DMS153 treated with DMSO at 0.1 percent for 48 hours (cell line): ENCODE data around the gene GALM.
"Not testable (repeated sequence)": the region's sequence is repeated elsewhere in the genome, so short reads cannot be mapped to it uniquely, and the experiment has no call there.

Experiments
- DNase-seq: peaks from one replicate; lab custom pipeline; 2025; ENCODE audit not compliant: unreplicated experiment; lab: John Stamatoyannopoulos, UW

GALM gene

GRCh38 chr2:38708900-38709566 lies 43.1 kb downstream of the GALM start:
- no peak for DNase-seq

- no peak for DNase-seq
These were observed 43.8 kb downstream of the GALM start for GRCh38 chr2:38709567-38710194.

GRCh38 chr2:38711558-38711957 lies 45.6 kb downstream of the GALM start:
- DNase-seq = no peak

- DNase-seq = no peak
These were observed 46.5 kb downstream of the GALM start for GRCh38 chr2:38712413-38712812.

- no peak for DNase-seq
These were observed 47.0 kb downstream of the GALM start for GRCh38 chr2:38712871-38713270.

GRCh38 chr2:38713338-38713737 lies 47.4 kb downstream of the GALM start:
- no peak for DNase-seq

- DNase-seq = not testable (repeated sequence)
These were observed 49.0 kb downstream of the GALM start for GRCh38 chr2:38714941-38715340.

GRCh38 chr2:38716185-38716584 lies 50.3 kb downstream of the GALM start:
- no peak for DNase-seq

- DNase-seq = no peak
These were observed 52.7 kb downstream of the GALM start for GRCh38 chr2:38718601-38719000.

- DNase-seq = no peak
These were observed 53.8 kb downstream of the GALM start for GRCh38 chr2:38719706-38720105.

- no peak for DNase-seq
These were observed 54.8 kb downstream of the GALM start for GRCh38 chr2:38720613-38721241.

GRCh38 chr2:38722271-38723061 lies 56.6 kb downstream of the GALM start:
- DNase-seq = no peak

GRCh38 chr2:38723173-38723572 lies 57.3 kb downstream of the GALM start:
- no peak for DNase-seq

GRCh38 chr2:38727661-38728060 lies 61.7 kb downstream of the GALM start:
- no peak for DNase-seq

- no peak for DNase-seq
These were observed 62.8 kb downstream of the GALM start for GRCh38 chr2:38728694-38729093.

GRCh38 chr2:38731090-38731489 lies 65.2 kb downstream of the GALM start:
- DNase-seq = no peak

- DNase-seq = no peak
These were observed 65.8 kb downstream of the GALM start for GRCh38 chr2:38731684-38732221.

- DNase-seq = no peak
These were observed 67.5 kb downstream of the GALM start for GRCh38 chr2:38733300-38733971.

- DNase-seq = no peak
These were observed 68.6 kb downstream of the GALM start for GRCh38 chr2:38734299-38735058.

GRCh38 chr2:38735999-38736320 lies 70.0 kb downstream of the GALM start:
- DNase-seq = no peak
